ENCODE data around the gene RASAL2. TPM values are rescaled to one million over a fixed set of nuclear protein-coding genes. Genes with fewer than 3 reads are reported as not detected.

Gene RASAL2
- total RNA-seq, 1 experiment from 2014 or later, result 22.2 TPM

DNA sequence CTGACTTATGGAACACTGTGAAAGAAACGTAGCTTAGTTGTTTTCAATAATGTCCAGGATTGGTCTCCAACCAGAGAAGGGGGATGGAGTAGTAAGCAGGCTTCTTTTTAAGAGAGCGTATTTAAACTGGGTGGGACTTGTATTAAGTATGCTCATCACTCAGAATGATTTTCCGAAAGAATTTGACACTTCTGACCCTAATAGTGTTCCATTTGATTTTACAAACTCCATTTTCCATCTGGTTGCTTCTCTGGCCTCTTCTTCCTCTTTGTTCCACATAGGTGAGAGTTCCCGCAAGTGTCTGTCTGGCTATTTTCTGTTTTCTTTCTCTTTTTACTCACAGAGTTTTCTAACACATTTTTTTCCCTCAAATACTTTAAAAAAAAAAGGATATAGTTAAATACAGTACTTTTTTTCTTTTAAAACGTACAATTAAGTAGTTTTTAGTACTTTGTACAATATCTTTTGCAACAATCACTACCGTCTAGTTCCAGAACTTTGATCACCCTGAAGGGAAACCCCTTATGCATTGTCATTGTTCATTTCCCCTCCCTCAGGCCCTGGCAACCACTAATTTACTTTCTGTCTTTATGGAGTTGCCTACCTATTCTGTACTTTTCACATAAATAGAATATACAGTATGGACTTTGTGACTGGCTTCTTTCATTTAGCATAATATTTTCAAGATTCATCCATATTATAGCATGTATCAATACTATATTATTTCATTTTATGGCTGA, 67.0 kb downstream of the RASAL2 start:
- Histone ChIP-seq H4K20me1 (ENCODE audit: control insufficient read depth, insufficient read depth, insufficient read length) (no peaks in the 10 kb centered on the region), H3K56ac (ENCODE audit: insufficient read length, low read depth, low read length) (no peak overlapping the region), H2AFZ (ENCODE audit: low read length) (no peak overlapping the region), H3K18ac (ENCODE audit: insufficient read length, low read depth, low read length) (no peak overlapping the region), H3K4ac (ENCODE audit: low read depth, low read length) (no peak overlapping the region), H3K9ac (ENCODE audit: extremely low read depth, insufficient read length, low read length) (no peak overlapping the region), H3K14ac (ENCODE audit: insufficient read depth, low read length) (no peak overlapping the region), H2BK12ac (ENCODE audit: insufficient read length, low read depth, low read length) (no peak overlapping the region), H3K79me2 (ENCODE audit: insufficient read depth, low read length) (peaks cover 2% of the 10 kb centered on the region; the same call in 1 of the 2 replicates), H2BK120ac (ENCODE audit: low read depth, low read length, poor library complexity, severe bottlenecking) (no peak overlapping the region), H3T11ph (ENCODE audit: low read length) (no peak overlapping the region), H2BK15ac (ENCODE audit: low read depth, low read length) (no peak overlapping the region), H3K27ac (ENCODE audit: insufficient read length, low read depth, low read length) (no peak overlapping the region), H2BK5ac (ENCODE audit: insufficient read length, low read length) (no peak overlapping the region), H3K79me1 (ENCODE audit: insufficient read depth, low read depth, low read length, poor library complexity, severe bottlenecking) (no peaks in the 10 kb centered on the region), H2AK5ac (ENCODE audit: insufficient read length, low read length) (no peak overlapping the region), H4K8ac (replicated peaks; ENCODE audit: insufficient read length, low read depth, low read length) (no peak overlapping the region), H4K5ac (ENCODE audit: insufficient read length, low read depth, low read length) (no peak overlapping the region), H3K27me3 (ENCODE audit: insufficient read depth, low read length) (no peaks in the 10 kb centered on the region), H3K23me2 (ENCODE audit: insufficient read length, low read depth, low read length, poor library complexity, severe bottlenecking) (no peaks in the 10 kb centered on the region), H3K9me3 (ENCODE audit: control insufficient read depth, low read depth, low read length) (no peaks in the 10 kb centered on the region), H2BK20ac (ENCODE audit: low read depth, low read length, poor library complexity, severe bottlenecking) (no peak overlapping the region), H3K4me2 (ENCODE audit: insufficient read depth, insufficient read length, low read length) (no peak overlapping the region), H3K4me1 (ENCODE audit: insufficient read depth, low read length) (no peaks in the 10 kb centered on the region), H3K23ac (ENCODE audit: insufficient read length, low read depth, low read length) (no peak overlapping the region), H4K91ac (ENCODE audit: insufficient read length, low read depth, low read length) (no peak overlapping the region)
- WGBS (ENCODE audit: extremely low coverage, insufficient read length, low lambda C conversion rate), result no CpG with 5 or more reads among the region's 6 CpGs
- H3K4me3 Mint-ChIP-seq, result no peak overlapping the region
- TF ChIP-seq CTCF (conservative IDR thresholded peaks at IDR 0.05), result no peak
- no peaks in the 10 kb centered on the region for H3K27me3 Mint-ChIP-seq (ENCODE audit: low read depth)
- DNase-seq, result no peak
- no peaks in the 10 kb centered on the region for H3K9me3 Mint-ChIP-seq
- peak overlapping the region in 1 of 3 experiments; percentile 53; a peak in 1 of 7 replicates for H3K27ac Mint-ChIP-seq
- H3K36me3 Mint-ChIP-seq (ENCODE audit: insufficient read depth in 1 of 3, low read depth in 3 of 3), result no peaks in the 10 kb centered on the region
- peaks cover 3 to 5% of the 10 kb centered on the region in 2 experiments; a peak in 2 of 4 replicates for H3K4me1 Mint-ChIP-seq
